Stomach (tissue), 4 donors: Measurements from ENCODE around the gene VPS39.

Experiments
- CTCF ChIP-seq, 7 experiments: fragments of 450-650 bp in 4 of 7; fragments of 200-600 bp in 3 of 7; sonication (generic) in 3 of 7; IDR thresholded peaks; one replicate each; pipeline ENCODE4 v1.5.1; 2016 to 2019; ENCODE audit warnings: antibody characterized with exemption in 7 of 7, control low read depth in 2 of 7, mild to moderate bottlenecking in 1 of 7
- POLR2A ChIP-seq, 4 donors: fragments of 450-650 bp; IDR thresholded peaks; one replicate each; pipeline ENCODE4 v1.6.1; 2016; ENCODE audit warnings: antibody characterized with exemption in 4 of 4, control low read depth in 2 of 4, mild to moderate bottlenecking in 1 of 4, moderate library complexity in 1 of 4

- TF ChIP-seq CTCF (IDR thresholded peaks at IDR 0.05), result no peak
- no peak for TF ChIP-seq POLR2A (IDR thresholded peaks at IDR 0.05)
Measured at GRCh38 chr15:42213511-42213910, 5.4 kb upstream of the VPS39 start.
